Activated CD8-positive, alpha-beta memory T cell treated with anti-CD3 and anti-CD28 coated beads, Interleukin-2, amount 50 U/mL, for 1 hour (primary cell): ENCODE data around the gene ZNF174.

ENCODE experiments used
- DNase-seq: peaks from one replicate; pipeline ENCODE4 v3.0.0-alpha.2; 2020; ENCODE audit errors: extremely low read depth

The ZNF174 gene

GRCh38 chr16:3443108-3444031 lies 42.4 kb downstream of the ZNF174 start, which contains the start of the genes NAA60 and ZNF597:
Gene NAA60, plus strand, starts transcription at chr16:3443680. Its CDS starts 32,548 bp downstream, at chr16:3476228.
Gene ZNF597, minus strand, starts transcription at chr16:3443504. Its CDS starts 351 bp downstream, at chr16:3443153.
- peak; percentile 64 for DNase-seq

GRCh38 chr16:3444032-3444388 lies 43.0 kb downstream of the ZNF174 start:
- no peak for DNase-seq

GRCh38 chr16:3454093-3454492 lies 53.1 kb downstream of the ZNF174 start:
- DNase-seq, result no peak

- no peak for DNase-seq
Observed at GRCh38 chr16:3454631-3455147, 53.7 kb downstream of the ZNF174 start.

- peak; percentile 61 for DNase-seq
Observed at GRCh38 chr16:3457434-3458252, 56.6 kb downstream of the ZNF174 start.

- no peak for DNase-seq
Observed at GRCh38 chr16:3458278-3458851, 57.4 kb downstream of the ZNF174 start.

GRCh38 chr16:3458852-3459361 lies 57.9 kb downstream of the ZNF174 start:
- DNase-seq, result no peak
